WI38 (cell line): ENCODE measurements around the gene MMP17.
"Not testable (repeated sequence)": the region's sequence is repeated elsewhere in the genome, so short reads cannot be mapped to it uniquely, and the experiment has no call there.

Experiments
- H3K4me3 ChIP-seq: 2 replicates; pipeline ENCODE4 v1.5.1; 2011; ENCODE audit warnings: low read depth, mild to moderate bottlenecking, control low read depth, low read length
- TF ChIP-seq, protein P1 (sequence below): IDR thresholded peaks from 2 replicates; pipeline ENCODE4 v1.5.1; 2012; ENCODE audit warnings: low read depth, mild to moderate bottlenecking, control low read depth, low read length

The MMP17 gene

DNA sequence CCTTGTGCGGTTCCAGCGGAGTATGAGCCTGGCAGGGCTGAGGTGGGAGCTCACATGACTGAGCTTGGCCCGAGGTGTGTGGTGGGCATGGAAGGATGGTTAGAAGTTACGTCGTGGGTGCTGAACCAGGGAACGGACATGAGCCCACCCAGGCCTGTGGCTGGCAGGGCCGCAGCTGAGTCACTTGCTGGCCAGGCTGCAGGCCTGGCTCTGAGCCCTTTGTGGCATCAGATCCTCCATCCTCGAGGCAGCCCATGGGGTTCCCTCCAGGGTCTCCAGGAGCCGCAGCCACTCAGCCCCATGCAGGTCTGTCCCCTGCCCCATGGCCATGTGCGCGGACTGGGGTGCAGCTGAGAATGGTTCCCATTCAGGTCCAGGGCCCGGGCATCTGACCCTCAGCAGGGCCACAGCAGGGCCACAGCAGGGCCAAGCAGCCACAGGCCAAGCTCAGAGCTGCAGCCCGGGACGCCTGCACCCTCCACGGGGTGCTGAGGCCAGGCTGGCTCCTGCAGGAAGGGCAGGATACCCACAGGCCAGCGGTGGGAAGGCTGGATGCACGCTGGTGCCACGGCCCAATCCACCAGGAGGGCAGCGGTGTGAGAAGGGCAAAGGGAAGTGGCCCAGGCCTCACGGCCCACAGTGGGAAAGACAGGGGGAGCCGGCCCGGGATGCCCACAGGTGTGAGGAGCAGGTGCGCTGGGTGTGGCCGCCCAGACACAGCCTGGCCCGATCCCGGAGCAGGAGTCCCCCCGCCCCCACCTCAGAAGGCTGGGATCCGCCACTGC, 39.9 kb downstream of the MMP17 start:
- TF ChIP-seq, protein P1, sequence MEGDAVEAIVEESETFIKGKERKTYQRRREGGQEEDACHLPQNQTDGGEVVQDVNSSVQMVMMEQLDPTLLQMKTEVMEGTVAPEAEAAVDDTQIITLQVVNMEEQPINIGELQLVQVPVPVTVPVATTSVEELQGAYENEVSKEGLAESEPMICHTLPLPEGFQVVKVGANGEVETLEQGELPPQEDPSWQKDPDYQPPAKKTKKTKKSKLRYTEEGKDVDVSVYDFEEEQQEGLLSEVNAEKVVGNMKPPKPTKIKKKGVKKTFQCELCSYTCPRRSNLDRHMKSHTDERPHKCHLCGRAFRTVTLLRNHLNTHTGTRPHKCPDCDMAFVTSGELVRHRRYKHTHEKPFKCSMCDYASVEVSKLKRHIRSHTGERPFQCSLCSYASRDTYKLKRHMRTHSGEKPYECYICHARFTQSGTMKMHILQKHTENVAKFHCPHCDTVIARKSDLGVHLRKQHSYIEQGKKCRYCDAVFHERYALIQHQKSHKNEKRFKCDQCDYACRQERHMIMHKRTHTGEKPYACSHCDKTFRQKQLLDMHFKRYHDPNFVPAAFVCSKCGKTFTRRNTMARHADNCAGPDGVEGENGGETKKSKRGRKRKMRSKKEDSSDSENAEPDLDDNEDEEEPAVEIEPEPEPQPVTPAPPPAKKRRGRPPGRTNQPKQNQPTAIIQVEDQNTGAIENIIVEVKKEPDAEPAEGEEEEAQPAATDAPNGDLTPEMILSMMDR, result no peak

GRCh38 chr12:131869871-131870418, 41.8 kb downstream of the MMP17 start:
- no peak overlapping the region for H3K4me3 ChIP-seq
- TF ChIP-seq, protein P1, result no peak

More for the DNA sequence above, 39.9 kb downstream of the MMP17 start:
- no peak overlapping the region for H3K4me3 ChIP-seq

GRCh38 chr12:131871677-131872076, 43.5 kb downstream of the MMP17 start:
- H3K4me3 ChIP-seq, result no peak overlapping the region
- TF ChIP-seq, protein P1, result no peak

DNA sequence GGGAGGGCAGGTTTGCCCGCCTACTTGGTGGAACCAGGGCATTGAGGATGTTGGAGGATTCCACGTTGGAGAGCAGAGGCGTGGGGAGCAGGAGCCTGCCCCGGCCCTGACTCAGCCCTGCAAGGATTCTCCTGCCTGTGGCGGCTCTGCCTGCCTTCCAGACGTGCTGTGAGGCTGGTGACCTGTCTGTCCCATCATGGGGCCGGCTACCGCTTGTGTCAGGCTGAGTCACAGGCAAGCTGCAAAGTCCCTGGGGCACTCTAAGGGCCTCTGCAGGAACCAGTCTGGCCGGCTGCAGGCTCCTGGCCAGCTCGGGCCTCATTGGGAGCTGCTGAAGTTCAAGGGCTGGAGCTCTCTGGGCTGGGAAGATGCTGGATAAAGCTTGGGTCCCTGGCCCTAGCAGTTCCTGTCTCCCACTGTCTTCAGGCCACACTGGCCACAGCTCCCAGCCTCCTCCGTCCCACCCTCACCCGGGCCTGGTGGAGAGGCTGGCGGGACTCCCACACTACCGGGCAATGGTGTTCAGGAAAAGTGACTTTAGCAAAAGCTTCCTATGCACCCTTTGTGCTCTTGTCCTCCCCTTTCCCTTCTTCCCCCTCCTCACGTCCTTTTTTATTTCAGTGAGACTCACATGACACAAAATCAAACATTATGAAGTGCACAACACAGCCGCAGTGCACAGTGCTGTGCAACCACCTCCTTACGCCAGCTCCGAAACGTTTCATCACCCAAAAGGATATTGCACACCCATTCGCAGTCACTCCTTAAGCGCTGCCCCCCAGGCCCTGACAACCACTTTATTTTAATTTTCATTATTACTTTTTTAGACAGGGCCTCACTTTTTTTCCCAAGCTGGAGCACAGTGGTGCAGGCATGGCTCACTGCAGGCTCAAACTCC, 44.2 kb downstream of the MMP17 start:
- H3K4me3 ChIP-seq, result no peak overlapping the region
- TF ChIP-seq, protein P1, result no peak

- TF ChIP-seq, protein P1, result no peak
- H3K4me3 ChIP-seq, result no peak overlapping the region
Observed at GRCh38 chr12:131873293-131873692, 45.1 kb downstream of the MMP17 start.

GRCh38 chr12:131874972-131875371, 46.8 kb downstream of the MMP17 start:
- H3K4me3 ChIP-seq, result not testable (repeated sequence)

- not testable (repeated sequence) for H3K4me3 ChIP-seq
Observed at GRCh38 chr12:131877216-131877615, 49.0 kb downstream of the MMP17 start.

DNA sequence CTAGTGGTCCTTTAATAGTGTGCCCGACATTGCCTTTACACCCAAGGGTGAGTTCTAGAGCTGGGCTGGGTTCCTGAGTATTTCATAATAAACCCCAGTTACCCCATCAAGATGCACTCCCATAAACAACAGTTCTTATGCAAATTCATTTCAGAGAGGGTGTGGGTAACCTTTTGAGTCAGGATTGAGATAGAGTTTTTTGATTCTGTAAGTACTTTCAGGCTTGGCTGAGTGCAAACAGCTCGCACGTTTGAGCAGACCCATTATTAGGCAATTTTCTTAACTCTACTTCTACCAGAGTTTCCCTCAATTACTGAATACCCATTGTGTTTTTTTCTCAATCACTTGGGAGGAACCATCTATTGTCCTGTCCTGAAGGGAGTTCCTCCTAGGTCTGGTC, 50.2 kb downstream of the MMP17 start:
- H3K4me3 ChIP-seq, result not testable (repeated sequence)
